HT1080 (cell line): ENCODE data around the gene ISLR2. TPM values are rescaled to one million over a fixed set of nuclear protein-coding genes. Genes with fewer than 3 reads are reported as not detected.
"Not testable (repeated sequence)": the region's sequence is repeated elsewhere in the genome, so short reads cannot be mapped to it uniquely, and the experiment has no call there.

ENCODE experiments used
- DNase-seq: peaks from one replicate; pipeline ENCODE4 v3.0.0-alpha.2; 2015; ENCODE audit warnings: low read depth
- polyA plus RNA-seq, 2 experiments: library from polyadenylated mRNA; depleted of rRNA; stranded (reverse); fragments of >200 nt; gene quantifications; 2 replicates each; pipeline ENCODE4 v1.2.3, GENCODE V29; 2015
- total RNA-seq: library from RNA; depleted of rRNA; stranded (reverse); fragments of >200 nt; shearing (Covaris generic); gene quantifications from 2 replicates; pipeline ENCODE4 v1.2.3, GENCODE V29; 2014; rRNA removed

The ISLR2 gene
- not detected in 2 replicates for total RNA-seq
- polyA plus RNA-seq (2015; cell fraction: cytosol; rRNA removed): 0.11 and 0.24 TPM in 2 replicates
- 0.29 and 0.43 TPM in 2 replicates for polyA plus RNA-seq (2015; cell fraction: nucleus; rRNA removed)

- DNase-seq: no peak
Measured at GRCh38 chr15:74130155-74130848, at the start of gene ISLR2. TSS of gene ISLR2 (plus strand) at chr15:74130586. CDS start at chr15:74132755, 2,169 bp downstream.

- DNase-seq: not testable (repeated sequence)
Measured at GRCh38 chr15:74082450-74082849, 47.9 kb upstream of the ISLR2 start, which contains the start of gene GOLGA6A. TSS of gene GOLGA6A (minus strand) at chr15:74082550. CDS start at chr15:74082509, 41 bp downstream.

GRCh38 chr15:74094567-74094966 lies 35.8 kb upstream of the ISLR2 start:
- not testable (repeated sequence) for DNase-seq

GRCh38 chr15:74095610-74096009 lies 34.8 kb upstream of the ISLR2 start:
- not testable (repeated sequence) for DNase-seq

GRCh38 chr15:74096753-74097474 lies 33.5 kb upstream of the ISLR2 start:
- not testable (repeated sequence) for DNase-seq

- peak; percentile 90 for DNase-seq
Measured at GRCh38 chr15:74099963-74100733, 30.2 kb upstream of the ISLR2 start.

- DNase-seq: no peak
Measured at GRCh38 chr15:74108111-74108510, 22.3 kb upstream of the ISLR2 start.

GRCh38 chr15:74108611-74109010 lies 21.8 kb upstream of the ISLR2 start:
- DNase-seq: not testable (repeated sequence)

GRCh38 chr15:74109713-74110112 lies 20.7 kb upstream of the ISLR2 start:
- DNase-seq: no peak

- no peak for DNase-seq
Measured at GRCh38 chr15:74120426-74120825, 10.0 kb upstream of the ISLR2 start.

GRCh38 chr15:74121039-74121438 lies 9.3 kb upstream of the ISLR2 start:
- DNase-seq: no peak

GRCh38 chr15:74121858-74122257 lies 8.5 kb upstream of the ISLR2 start:
- no peak for DNase-seq

GRCh38 chr15:74122403-74123130 lies 7.8 kb upstream of the ISLR2 start:
- DNase-seq: no peak

GRCh38 chr15:74123131-74123429 lies 7.3 kb upstream of the ISLR2 start:
- no peak for DNase-seq

- DNase-seq: no peak
Measured at GRCh38 chr15:74123658-74124057, 6.7 kb upstream of the ISLR2 start.

GRCh38 chr15:74124196-74124595 lies 6.2 kb upstream of the ISLR2 start:
- DNase-seq: no peak

GRCh38 chr15:74124759-74125158 lies 5.6 kb upstream of the ISLR2 start:
- DNase-seq: no peak

GRCh38 chr15:74127255-74127953 lies 3.0 kb upstream of the ISLR2 start:
- peak; percentile 82 for DNase-seq

- DNase-seq: no peak
Measured at GRCh38 chr15:74127954-74128784, 2.2 kb upstream of the ISLR2 start.
